PC-9 (cell line): Measurements from ENCODE around the gene HSPG2. TPM values are rescaled to one million over a fixed set of nuclear protein-coding genes. Genes with fewer than 3 reads are reported as not detected.

Source experiments
- BruUV-seq: library from RNA; stranded (reverse); fragments of 400-500 nt; replicated peaks from 2 replicates; lab custom pipeline; 2021; lab: Mats Ljungman, UMichigan
- CTCF ChIA-PET: fragments of 300-600 bp; sonication (Branson Sonifier 250); formaldehyde crosslinking; loops from one replicate; lab custom pipeline; 2022; ENCODE audit warnings: antibody characterized with exemption; lab: Charles Lee
- POLR2A ChIA-PET: fragments of 300-600 bp; sonication (Branson Sonifier 250); formaldehyde crosslinking; loops from one replicate; lab custom pipeline; 2022; ENCODE audit warnings: antibody characterized with exemption; ENCODE audit not compliant: unreplicated experiment; lab: Charles Lee
- DNase-seq, 2 experiments: peaks; one replicate each; pipeline versions ENCODE4 v3.0.0 to v3.0.0-alpha.2; 2015 to 2022; ENCODE audit warnings: mixed read lengths in 1 of 2
- H2AFZ ChIP-seq: fragments of 200-600 bp; sonication (generic); 2 replicates; pipeline ENCODE4 v1.8.1; 2017; ENCODE audit warnings: antibody characterized with exemption
- H3F3A ChIP-seq: fragments of 200-600 bp; sonication (generic); 2 replicates; pipeline ENCODE4 v1.8.1; 2017; ENCODE audit warnings: antibody characterized with exemption, mild to moderate bottlenecking, low read depth; ENCODE audit not compliant: insufficient read depth
- H3K27ac ChIP-seq: fragments of 200-600 bp; sonication (generic); 2 replicates; pipeline ENCODE4 v1.6.1; 2016; ENCODE audit warnings: mixed run types
- H3K27me3 ChIP-seq: fragments of 200-600 bp; sonication (generic); 2 replicates; pipeline ENCODE4 v1.6.1; 2016; ENCODE audit warnings: low read depth, mixed run types; ENCODE audit not compliant: insufficient read depth
- H3K36me3 ChIP-seq: fragments of 200-600 bp; sonication (generic); 2 replicates; pipeline ENCODE4 v1.6.1; 2016; ENCODE audit warnings: low read depth, mixed run types
- H3K4me1 ChIP-seq: fragments of 200-600 bp; sonication (generic); replicated peaks from 2 replicates; pipeline ENCODE4 v1.6.1; 2016; ENCODE audit warnings: mixed run types; ENCODE audit not compliant: insufficient read depth
- H3K4me2 ChIP-seq: fragments of 200-600 bp; sonication (generic); 2 replicates; pipeline ENCODE4 v1.6.1; 2017; ENCODE audit warnings: mixed run types
- H3K4me3 ChIP-seq: fragments of 200-600 bp; sonication (generic); 2 replicates; pipeline ENCODE4 v1.6.1; 2016; ENCODE audit warnings: mixed run types
- H3K79me2 ChIP-seq: fragments of 200-600 bp; sonication (generic); 2 replicates; pipeline ENCODE4 v1.6.1; 2017; ENCODE audit warnings: low read depth, mixed run types
- H3K9me2 ChIP-seq: fragments of 200-600 bp; sonication (generic); 2 replicates; pipeline ENCODE4 v1.8.1; 2017; ENCODE audit warnings: mild to moderate bottlenecking; ENCODE audit not compliant: insufficient read depth
- H3K9me3 ChIP-seq: fragments of 200-600 bp; sonication (generic); 2 replicates; pipeline ENCODE4 v1.8.1; 2016; ENCODE audit warnings: low read depth; ENCODE audit not compliant: insufficient read depth
- H4K20me1 ChIP-seq: fragments of 200-600 bp; sonication (generic); 2 replicates; pipeline ENCODE4 v1.8.1; 2017; ENCODE audit not compliant: insufficient read depth
- CTCF ChIP-seq: fragments of 200-600 bp; sonication (generic); conservative IDR thresholded peaks from 2 replicates; pipeline ENCODE4 v1.6.1; 2017; ENCODE audit warnings: mixed run types, antibody characterized with exemption, mild to moderate bottlenecking, moderate library complexity
- EZH2 ChIP-seq: fragments of 200-600 bp; sonication (generic); IDR thresholded peaks from 2 replicates; pipeline ENCODE4 v1.8.0; 2017; ENCODE audit warnings: antibody characterized with exemption, low read depth
- intact Hi-C: fragments of 100-400 bp; cut with micrococcal nuclease; formaldehyde crosslinking; loops from one replicate; pipeline ENCODE4 v1.10.0; 2022; ENCODE audit not compliant: unreplicated experiment
- total RNA-seq: library from RNA; stranded (reverse); gene quantifications from 2 replicates; pipeline ENCODE4 v1.2.3, GENCODE V29; 2021

Gene HSPG2
- total RNA-seq, 1 experiment from 2014 or later: 126 TPM

- no peak for DNase-seq
- TF ChIP-seq CTCF (no peak), EZH2 (no peak)
- ChIA-PET CTCF (no interaction called here), POLR2A (interaction anchor here (0.5 to 0.7 kb wide), 2 partner anchors 82 to 264 kb away, joined by 3 to 4 read pairs; no protein-coding TSS in a partner anchor)
- H3K27me3 ChIP-seq: no peaks in the 10 kb centered on the region
- BruUV-seq: no TSS peak
- no peak overlapping the region for H2AFZ ChIP-seq
- H3K9me3 ChIP-seq: no peaks in the 10 kb centered on the region
- H3K36me3 ChIP-seq: no peaks in the 10 kb centered on the region
- peaks cover 8% of the 10 kb centered on the region; the same call in 1 of the 2 replicates for H3F3A ChIP-seq
- H3K27ac ChIP-seq: no peak overlapping the region
- H3K4me1 ChIP-seq: peaks cover 11% of the 10 kb centered on the region
- no peak overlapping the region for H3K4me2 ChIP-seq
- no peaks in the 10 kb centered on the region for H3K9me2 ChIP-seq
- H4K20me1 ChIP-seq: no peaks in the 10 kb centered on the region
- H3K79me2 ChIP-seq: no peaks in the 10 kb centered on the region
- intact Hi-C loops: no loop called here
- no peak overlapping the region for H3K4me3 ChIP-seq
Measured at GRCh38 chr1:21857840-21858670, 79.1 kb downstream of the HSPG2 start.

GRCh38 chr1:21857142-21857839, 79.8 kb downstream of the HSPG2 start:
- Histone ChIP-seq H4K20me1 (no peaks in the 10 kb centered on the region), H2AFZ (no peak overlapping the region), H3K27ac (no peak overlapping the region), H3K27me3 (no peaks in the 10 kb centered on the region), H3K9me2 (no peaks in the 10 kb centered on the region), H3K79me2 (no peaks in the 10 kb centered on the region), H3K4me3 (no peak overlapping the region), H3F3A (peaks cover 4% of the 10 kb centered on the region; the same call in 1 of the 2 replicates), H3K36me3 (no peaks in the 10 kb centered on the region), H3K4me2 (no peak overlapping the region), H3K4me1 (peaks cover 7% of the 10 kb centered on the region), H3K9me3 (no peaks in the 10 kb centered on the region)
- ChIA-PET CTCF (no interaction called here), POLR2A (interaction anchor here (0.7 kb wide), 1 partner anchor 83 kb away, joined by 4 read pairs; no protein-coding TSS in a partner anchor)
- DNase-seq: no peak
- TF ChIP-seq CTCF (no peak), EZH2 (no peak)
- no TSS peak for BruUV-seq
- intact Hi-C loops: no loop called here

DNA sequence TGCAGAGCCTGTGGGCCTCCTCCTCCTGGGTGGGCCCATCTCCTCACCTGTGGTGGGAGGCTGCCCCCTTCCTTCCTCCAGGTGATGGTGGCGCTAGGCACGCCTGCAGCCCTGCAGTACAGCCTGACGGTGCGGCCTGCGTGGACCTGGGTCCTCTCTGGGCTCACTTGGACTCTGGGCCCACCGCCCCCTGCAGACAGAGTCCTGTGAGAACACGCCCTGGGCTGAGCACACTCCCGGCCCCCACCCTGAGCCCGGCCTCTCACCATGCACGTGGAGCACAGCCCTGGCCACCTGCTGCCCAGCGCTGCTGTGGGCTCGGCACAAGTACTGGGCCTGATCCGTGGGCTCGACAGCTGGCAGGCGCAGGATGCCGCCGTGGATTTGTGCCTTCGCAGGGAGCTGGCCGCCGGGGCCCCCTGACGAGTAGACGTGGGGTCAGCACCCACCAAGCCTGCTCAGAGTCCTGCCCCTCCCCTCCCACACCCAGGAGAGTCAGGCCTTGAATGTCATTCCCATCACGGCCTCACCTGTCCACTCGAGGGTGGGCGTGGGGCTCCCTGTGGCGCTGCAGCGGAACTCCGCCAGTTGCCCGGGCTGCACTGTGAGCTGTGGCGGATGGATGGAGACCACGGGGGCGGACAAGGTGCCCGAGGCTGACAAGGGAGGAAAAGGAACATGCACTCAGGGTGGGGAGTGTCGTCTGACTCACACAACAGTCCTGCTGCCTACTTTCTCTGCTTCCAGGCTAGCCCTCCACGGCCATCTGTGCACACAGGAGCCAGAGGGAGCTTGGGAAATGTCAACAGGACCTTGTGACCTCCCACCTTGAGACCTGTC, 81.6 kb downstream of the HSPG2 start:
- H2AFZ ChIP-seq: no peak overlapping the region
- no peaks in the 10 kb centered on the region for H3K36me3 ChIP-seq
- H4K20me1 ChIP-seq: no peaks in the 10 kb centered on the region
- no peaks in the 10 kb centered on the region for H3F3A ChIP-seq
- H3K79me2 ChIP-seq: no peaks in the 10 kb centered on the region
- no peaks in the 10 kb centered on the region for H3K27me3 ChIP-seq
- H3K4me1 ChIP-seq: no peaks in the 10 kb centered on the region; the same call in 1 of the 2 replicates
- H3K4me3 ChIP-seq: no peak overlapping the region
- no peak for TF ChIP-seq EZH2
- no peak for TF ChIP-seq CTCF
- ChIA-PET CTCF (no interaction called here), POLR2A (no interaction called here)
- peak in 1 of 2 experiments; percentile 19 for DNase-seq
- H3K9me3 ChIP-seq: no peaks in the 10 kb centered on the region
- H3K9me2 ChIP-seq: no peaks in the 10 kb centered on the region
- intact Hi-C loops: no loop called here
- H3K27ac ChIP-seq: no peak overlapping the region
- no peak overlapping the region for H3K4me2 ChIP-seq
- BruUV-seq: no TSS peak
